ENCODE results near the gene CFAP54. TPM values are rescaled to one million over a fixed set of nuclear protein-coding genes. Genes with fewer than 3 reads are reported as not detected.

CFAP54 gene
- total RNA-seq, 1 donor from 2014 or later: 1.7 TPM

- TF ChIP-seq CTCF (IDR thresholded peaks at IDR 0.05) (no peak), POLR2AphosphoS5 (IDR thresholded peaks at IDR 0.05; ENCODE audit: insufficient read depth in 1 of 2, low read depth in 1 of 2) (no peak), POLR2A (IDR thresholded peaks at IDR 0.05) (no peak)
- no peak for DNase-seq (ENCODE audit: extremely low spot score in 2 of 2)
- H3K27ac ChIP-seq: no peak overlapping the region
- no peaks in the 10 kb centered on the region for H3K36me3 ChIP-seq
- H3K4me3 ChIP-seq: no peak overlapping the region
- H3K4me1 ChIP-seq: no peaks in the 10 kb centered on the region
- no peaks in the 10 kb centered on the region for H3K9me3 ChIP-seq
- intact Hi-C loops (cut with DNase I): no loop called here
- H3K27me3 ChIP-seq: no peaks in the 10 kb centered on the region
Observed at GRCh38 chr12:96496944-96497343, 7.6 kb downstream of the CFAP54 start.

GRCh38 chr12:96497855-96498254, 8.5 kb downstream of the CFAP54 start:
- Histone ChIP-seq H3K27me3 (no peaks in the 10 kb centered on the region), H3K4me3 (no peak overlapping the region), H3K36me3 (no peaks in the 10 kb centered on the region), H3K4me1 (no peaks in the 10 kb centered on the region), H3K9me3 (no peaks in the 10 kb centered on the region), H3K27ac (no peak overlapping the region)
- TF ChIP-seq CTCF (IDR thresholded peaks at IDR 0.05) (no peak), POLR2AphosphoS5 (IDR thresholded peaks at IDR 0.05; ENCODE audit: insufficient read depth in 1 of 2, low read depth in 1 of 2) (no peak), POLR2A (IDR thresholded peaks at IDR 0.05) (no peak)
- intact Hi-C loops (cut with DNase I): no loop called here
- no peak for DNase-seq (ENCODE audit: extremely low spot score in 2 of 2)

GRCh38 chr12:96500693-96501092, 11.3 kb downstream of the CFAP54 start:
- H3K9me3 ChIP-seq: no peaks in the 10 kb centered on the region
- H3K27me3 ChIP-seq: no peaks in the 10 kb centered on the region
- no peak for TF ChIP-seq POLR2A (IDR thresholded peaks at IDR 0.05)
- no peak for TF ChIP-seq POLR2AphosphoS5 (IDR thresholded peaks at IDR 0.05; ENCODE audit: insufficient read depth in 1 of 2, low read depth in 1 of 2)
- no peak for TF ChIP-seq CTCF (IDR thresholded peaks at IDR 0.05)
- DNase-seq (ENCODE audit: extremely low spot score in 2 of 2): no peak
- H3K4me1 ChIP-seq: no peaks in the 10 kb centered on the region
- peak overlapping the region; percentile 15 for H3K27ac ChIP-seq
- intact Hi-C loops (cut with DNase I): loop anchor here (10.0 kb wide), 2 partner anchors 96 to 296 kb away; partner anchors contain the start of gene CDK17
- H3K36me3 ChIP-seq: no peaks in the 10 kb centered on the region
- H3K4me3 ChIP-seq: no peak overlapping the region

- no peaks in the 10 kb centered on the region for H3K36me3 ChIP-seq
- no peak for TF ChIP-seq CTCF (IDR thresholded peaks at IDR 0.05)
- TF ChIP-seq POLR2AphosphoS5 (IDR thresholded peaks at IDR 0.05; ENCODE audit: insufficient read depth in 1 of 2, low read depth in 1 of 2): peak in 1 of 2 donors; percentile 83
- no peak for TF ChIP-seq POLR2A (IDR thresholded peaks at IDR 0.05)
- H3K4me3 ChIP-seq: no peak overlapping the region
- no peak for DNase-seq (ENCODE audit: extremely low spot score in 2 of 2)
- H3K4me1 ChIP-seq: no peaks in the 10 kb centered on the region
- no peaks in the 10 kb centered on the region for H3K27me3 ChIP-seq
- intact Hi-C loops (cut with DNase I): loop anchor here (10.0 kb wide), 2 partner anchors 96 to 296 kb away; partner anchors contain the start of gene CDK17
- no peaks in the 10 kb centered on the region for H3K9me3 ChIP-seq
- peak overlapping the region; percentile 45 for H3K27ac ChIP-seq
Observed at GRCh38 chr12:96501133-96501761, 11.9 kb downstream of the CFAP54 start.

- no peak for DNase-seq (ENCODE audit: extremely low spot score in 2 of 2)
- no peak for TF ChIP-seq CTCF (IDR thresholded peaks at IDR 0.05)
- no peak for TF ChIP-seq POLR2A (IDR thresholded peaks at IDR 0.05)
- no peak for TF ChIP-seq POLR2AphosphoS5 (IDR thresholded peaks at IDR 0.05; ENCODE audit: insufficient read depth in 1 of 2, low read depth in 1 of 2)
- Histone ChIP-seq H3K27ac (peak overlapping the region; percentile 45), H3K27me3 (no peaks in the 10 kb centered on the region), H3K4me1 (no peaks in the 10 kb centered on the region), H3K36me3 (no peaks in the 10 kb centered on the region), H3K4me3 (no peak overlapping the region), H3K9me3 (no peaks in the 10 kb centered on the region)
- intact Hi-C loops (cut with DNase I): loop anchor here (10.0 kb wide), 2 partner anchors 97 to 297 kb away; partner anchors contain the start of gene CDK17
Observed at GRCh38 chr12:96501908-96502307, 12.5 kb downstream of the CFAP54 start.
